Pericardium fibroblast (primary cell): ENCODE measurements around the gene CA12. TPM values are rescaled to one million over a fixed set of nuclear protein-coding genes. Genes with fewer than 3 reads are reported as not detected.

Experiments
- total RNA-seq: library from RNA; depleted of rRNA; stranded (reverse); fragments of >200 nt; gene quantifications from 2 replicates; pipeline ENCODE4 v1.2.3, GENCODE V29; 2015

CA12 gene
- 4.3 and 26.5 TPM in 2 replicates for total RNA-seq

DNA sequence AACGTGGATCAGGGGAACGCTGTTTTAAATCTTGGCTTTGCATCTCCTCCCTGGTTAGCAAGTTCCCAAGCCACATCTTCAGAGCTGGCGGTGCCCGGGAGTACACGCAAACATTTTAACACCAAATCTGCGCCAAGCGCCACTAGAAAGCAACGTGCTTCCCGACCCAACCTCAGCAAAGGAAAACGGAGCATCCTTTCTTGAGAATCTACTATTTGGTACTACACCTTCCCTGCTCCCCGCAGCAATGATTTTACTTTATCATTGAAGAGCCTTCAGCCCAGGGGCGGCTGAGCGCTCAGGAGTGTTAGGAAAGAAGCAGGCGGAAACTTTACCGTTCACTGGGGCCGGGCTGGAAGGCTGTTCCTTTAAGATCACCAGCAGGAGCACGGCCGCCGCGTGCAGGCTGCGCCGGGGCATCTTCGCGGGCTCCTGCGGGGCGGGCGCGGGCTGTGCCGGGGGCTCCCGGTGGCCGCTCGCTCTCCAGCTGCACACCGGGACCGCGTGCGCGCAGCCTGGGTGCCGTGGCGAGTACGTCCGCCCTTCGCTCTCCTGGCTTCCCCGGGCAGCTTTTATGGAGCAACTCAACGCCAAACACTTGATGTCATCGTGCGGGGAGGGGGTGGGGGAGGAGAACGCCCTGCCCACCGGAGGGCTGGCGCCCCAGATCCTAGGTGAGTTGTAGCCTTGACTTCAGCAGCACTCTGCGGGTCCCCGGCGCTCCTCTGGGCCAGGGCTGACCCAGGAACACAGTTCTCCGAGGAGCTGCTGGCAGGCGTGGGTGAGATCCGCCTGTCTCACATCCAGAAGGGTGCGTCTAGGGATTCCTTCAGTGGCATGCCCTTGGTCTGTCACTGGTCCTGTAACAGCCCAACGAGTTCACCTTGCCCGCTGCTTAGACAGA is at the start of gene CA12:
Gene CA12, minus strand, starts transcription at position 546 of the 904 bp plus-strand sequence. Its CDS starts 126 bp downstream, at position 420.

DNA sequence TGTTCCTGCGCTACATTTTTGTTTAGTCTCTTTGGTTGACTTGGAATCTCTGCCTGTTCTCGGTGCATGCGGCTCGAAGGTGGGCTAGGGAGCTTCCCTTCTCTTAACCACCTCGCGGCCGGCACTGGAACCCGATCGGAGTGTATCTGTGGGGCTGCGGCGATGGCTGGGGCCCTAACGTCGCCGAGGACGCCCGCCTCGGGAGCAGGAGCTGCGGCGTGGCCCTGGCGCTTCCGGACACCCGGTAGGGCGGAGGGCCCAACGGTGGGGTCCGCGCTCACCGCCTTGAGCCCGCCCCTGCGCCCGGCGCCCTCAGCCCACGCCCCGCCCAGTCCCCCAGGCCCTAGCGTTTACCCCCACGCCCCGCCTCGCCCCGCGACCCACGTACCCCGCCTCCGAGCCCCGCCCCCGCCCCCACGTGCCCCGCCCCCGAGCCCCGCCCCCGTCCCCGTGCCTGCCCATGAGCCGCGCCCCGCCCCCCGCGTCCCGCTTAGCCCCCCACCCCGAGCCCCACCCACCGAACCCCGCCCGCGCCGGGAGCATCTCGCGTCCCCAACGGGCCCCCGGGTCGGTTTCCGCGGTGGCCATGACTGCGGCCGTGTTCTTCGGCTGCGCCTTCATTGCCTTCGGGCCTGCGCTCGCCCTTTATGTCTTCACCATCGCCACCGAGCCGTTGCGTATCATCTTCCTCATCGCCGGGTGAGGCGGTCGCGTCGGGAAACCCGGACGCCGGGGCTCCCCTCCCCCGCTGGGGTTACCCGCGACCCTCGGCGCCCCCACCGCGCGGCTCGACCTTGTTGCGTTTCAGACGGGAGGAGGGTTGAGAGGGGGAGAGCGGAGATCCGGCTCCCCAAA is 104.4 kb downstream of the CA12 start, which contains the start of gene APH1B:
Gene APH1B, plus strand, starts transcription at position 568 of the 855 bp plus-strand sequence. Its CDS starts 19 bp downstream, at position 587.

Other genes with a start within 250 kb of the CA12 start
- 101 and 185 TPM in 2 replicates for gene RPS27L, start 224.4 kb downstream of the CA12 start, total RNA-seq
- gene RAB8B, start 192.2 kb downstream of the CA12 start, total RNA-seq: 30.8 and 42.7 TPM in 2 replicates
- gene APH1B, start 104.2 kb downstream of the CA12 start, total RNA-seq: 9.8 and 11.5 TPM in 2 replicates
- 21.9 and 36.9 TPM in 2 replicates for gene USP3, start 122.7 kb upstream of the CA12 start, total RNA-seq
- 0.09 and 0.12 TPM in 2 replicates for gene FBXL22, start 215.5 kb upstream of the CA12 start, total RNA-seq